Gastrocnemius medialis (tissue), 4 donors: Measurements from ENCODE around the gene TMEM63C.

Experiments used
- CTCF ChIP-seq, 5 experiments: fragments of 450-650 bp in 3 of 5; fragments of 200-600 bp in 2 of 5; sonication (generic) in 2 of 5; IDR thresholded peaks in 4 of 5; conservative IDR thresholded peaks in 1 of 5; 1 replicate in 4 of 5; 2 replicates in 1 of 5; pipeline ENCODE4 v1.5.1; 2016 to 2019; ENCODE audit warnings: antibody characterized with exemption in 5 of 5, mild to moderate bottlenecking in 3 of 5, moderate library complexity in 3 of 5
- POLR2A ChIP-seq, 2 donors: fragments of 450-650 bp; IDR thresholded peaks; one replicate each; pipeline ENCODE4 v1.6.1; 2017; ENCODE audit warnings: antibody characterized with exemption in 2 of 2, mild to moderate bottlenecking in 2 of 2, moderate library complexity in 2 of 2

GRCh38 chr14:77153802-77154201 is 27.8 kb upstream of the TMEM63C start:
- TF ChIP-seq CTCF (IDR thresholded peaks at IDR 0.05 in 4 of 5, conservative IDR thresholded peaks at IDR 0.05 in 1 of 5) (no peak), POLR2A (IDR thresholded peaks at IDR 0.05) (no peak)
